ENCODE data around the gene ROBO3.

DNA sequence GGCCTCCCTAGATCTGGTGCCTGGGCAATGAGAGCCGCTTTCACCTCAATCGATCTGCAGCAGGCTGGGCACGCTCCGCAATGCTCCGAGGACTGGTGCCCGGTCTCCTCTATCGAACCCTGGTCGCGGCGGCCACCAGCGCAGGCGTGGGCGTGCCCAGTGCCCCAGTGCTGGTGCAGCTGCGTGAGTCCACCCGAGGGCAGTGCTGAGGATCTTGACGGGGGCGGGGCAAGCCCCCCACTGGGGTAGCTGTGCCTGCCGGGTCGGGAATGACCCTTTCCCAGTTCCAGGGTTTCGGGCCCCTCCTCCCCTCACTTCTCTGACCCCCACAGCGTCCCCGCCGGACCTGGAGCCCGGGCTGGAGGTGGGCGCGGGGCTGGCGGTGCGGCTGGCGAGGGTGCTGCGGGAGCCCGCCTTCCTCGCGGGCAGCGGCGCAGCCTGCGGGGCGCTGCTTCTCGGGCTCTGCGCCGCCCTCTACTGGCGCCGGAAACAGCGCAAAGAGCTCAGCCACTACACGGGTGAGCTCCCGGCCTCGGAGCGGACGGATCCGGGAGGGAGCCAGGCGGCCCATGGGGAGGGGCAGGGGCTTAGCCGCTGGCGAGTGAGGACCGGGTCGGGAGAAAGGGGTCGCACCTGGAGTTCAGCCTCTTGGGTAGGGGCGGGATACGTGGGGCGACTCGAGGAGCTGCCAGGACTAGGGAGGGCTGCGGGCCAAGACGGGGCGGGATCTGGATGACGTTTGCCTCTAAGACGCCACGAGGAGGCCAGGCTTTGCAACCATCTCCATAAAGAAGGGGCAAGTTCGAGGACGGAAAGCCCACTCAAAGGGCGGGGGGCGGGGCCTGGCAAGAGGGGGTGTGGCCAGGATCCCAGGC is 10.9 kb downstream of the ROBO3 start:
- TF ChIP-seq EZH2phosphoT487 (IDR thresholded peaks at IDR 0.05; ENCODE audit: insufficient read depth, low read depth) (no peak), EZH2 (IDR thresholded peaks at IDR 0.05; ENCODE audit: insufficient read depth, poor library complexity, severe bottlenecking) (no peak)

All from GM23248 (cell line).